GM12891 (cell line): ENCODE data around the gene ACTG2.
"Not testable (repeated sequence)": the region's sequence is repeated elsewhere in the genome, so short reads cannot be mapped to it uniquely, and the experiment has no call there.

Experiments used
- POLR2A ChIP-seq: IDR thresholded peaks from 2 replicates; pipeline ENCODE4 v1.6.1; 2011; ENCODE audit warnings: low read depth, low read length, control low read depth
- POLR2AphosphoS5 ChIP-seq: IDR thresholded peaks from 2 replicates; pipeline ENCODE4 v1.6.1; 2011; ENCODE audit warnings: low read depth, low read length, control low read depth
- TAF1 ChIP-seq: IDR thresholded peaks from 2 replicates; pipeline ENCODE4 v1.6.1; 2011; ENCODE audit warnings: low read depth, low read length, control low read depth

- TF ChIP-seq POLR2A, TAF1, POLR2AphosphoS5: not testable (repeated sequence)
Observed at GRCh38 chr2:73877984-73878383, 14.8 kb upstream of the ACTG2 start.
